Suprapubic skin (tissue), 4 donors: Measurements from ENCODE around the gene SHROOM3.

Experiments used
- CTCF ChIP-seq, 2 donors: fragments of 200-600 bp in 1 of 2; fragments of 450-650 bp in 1 of 2; sonication (generic) in 1 of 2; IDR thresholded peaks; one replicate each; pipeline ENCODE4 v1.5.1; 2016 to 2019; ENCODE audit warnings: antibody characterized with exemption in 2 of 2, mild to moderate bottlenecking in 1 of 2, moderate library complexity in 1 of 2
- EP300 ChIP-seq: sonication (generic); formaldehyde crosslinking; IDR thresholded peaks from one replicate; pipeline ENCODE4 v1.6.1; 2017; ENCODE audit warnings: antibody characterized with exemption
- POLR2A ChIP-seq, 2 donors: fragments of 450-650 bp; IDR thresholded peaks; one replicate each; pipeline ENCODE4 v1.6.1; 2017; ENCODE audit warnings: antibody characterized with exemption in 2 of 2, mild to moderate bottlenecking in 2 of 2, moderate library complexity in 2 of 2
- POLR2AphosphoS5 ChIP-seq, 3 donors: sonication (generic); formaldehyde crosslinking; IDR thresholded peaks; one replicate each; pipeline ENCODE4 v1.6.1; 2017; ENCODE audit warnings: antibody characterized with exemption in 3 of 3

DNA sequence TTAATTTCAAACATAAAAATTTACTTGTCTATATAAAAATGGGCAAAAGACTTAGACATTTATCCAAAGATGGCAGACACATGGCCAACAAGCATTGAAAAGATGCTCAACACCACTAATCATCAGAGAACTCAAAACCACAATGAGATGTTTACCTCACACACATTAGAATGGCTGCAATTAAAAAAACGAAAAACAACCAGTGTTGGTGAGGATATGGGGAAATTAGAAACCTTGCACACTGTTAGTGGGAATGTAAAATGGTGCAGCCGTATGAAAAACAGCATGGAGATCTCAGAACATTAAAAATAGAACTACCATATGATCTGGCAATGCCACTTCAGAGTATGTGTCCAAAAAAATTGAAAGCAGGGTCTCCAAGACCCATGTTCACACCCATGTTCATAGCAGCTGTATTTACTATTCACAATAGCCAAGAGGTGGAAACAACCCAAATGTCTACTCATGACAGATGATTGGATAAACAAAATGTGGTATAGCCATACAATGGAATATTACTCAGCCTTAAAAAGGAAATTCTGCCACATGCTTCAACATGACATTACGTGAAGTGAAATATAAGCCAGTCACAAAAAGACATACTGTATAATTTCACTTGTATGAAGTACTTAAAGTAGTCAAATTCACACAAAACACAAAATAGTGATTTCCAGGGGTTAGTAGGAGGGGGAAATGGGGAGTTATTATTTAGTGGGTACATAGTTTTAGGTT is 316.7 kb downstream of the SHROOM3 start:
- TF ChIP-seq POLR2A (IDR thresholded peaks at IDR 0.05) (no peak), POLR2AphosphoS5 (IDR thresholded peaks at IDR 0.05) (no peak), CTCF (IDR thresholded peaks at IDR 0.05) (no peak), EP300 (no peak)
